Astrocyte of the cerebellum (primary cell): ENCODE results near the gene GABRG3.

Experiments
- DNase-seq: peaks from one replicate; pipeline ENCODE4 v3.0.0-alpha.2; 2011; ENCODE audit warnings: low read depth
- H3K4me3 ChIP-seq: 2 replicates; pipeline ENCODE4 v1.5.1; 2011; ENCODE audit warnings: mild to moderate bottlenecking, low read depth, low read length, moderate library complexity
- CTCF ChIP-seq: IDR thresholded peaks from 2 replicates; pipeline ENCODE4 v1.5.1; 2012; ENCODE audit warnings: low read length, low read depth, moderate library complexity, mild to moderate bottlenecking; ENCODE audit errors: missing control alignments
- in situ Hi-C: cut with HindIII; loops from 2 replicates; pipeline ENCODE4 v1.10.0; 2017; ENCODE audit warnings: low sequenced_read_pairs

Gene GABRG3

DNA sequence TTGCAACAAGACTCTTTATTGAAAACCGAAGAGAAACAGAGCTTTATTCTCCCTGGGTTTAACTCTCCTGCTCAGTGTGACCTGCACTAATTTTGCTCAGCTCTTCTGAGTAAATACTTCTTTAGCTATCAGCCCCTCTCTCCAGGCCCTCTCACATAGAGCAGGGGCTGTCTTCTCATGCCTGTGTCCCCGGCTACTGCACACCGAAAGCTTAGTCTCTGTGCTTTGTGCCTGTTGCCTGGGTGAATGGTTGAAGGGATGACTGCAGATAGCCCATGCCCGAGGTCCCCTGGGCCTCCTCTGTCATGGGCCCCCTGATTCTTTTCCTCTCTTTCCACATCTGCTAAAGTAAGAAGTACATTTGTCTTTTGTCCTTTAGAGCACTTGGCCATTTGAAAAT lies 195.9 kb downstream of the GABRG3 start:
- no peak for TF ChIP-seq CTCF
- no peak for DNase-seq
- in situ Hi-C loops: no loop called here
- no peak overlapping the region for H3K4me3 ChIP-seq

GRCh38 chr15:27167738-27168137 lies 196.8 kb downstream of the GABRG3 start:
- in situ Hi-C loops: no loop called here
- no peak for TF ChIP-seq CTCF
- H3K4me3 ChIP-seq: no peak overlapping the region
- no peak for DNase-seq

DNA sequence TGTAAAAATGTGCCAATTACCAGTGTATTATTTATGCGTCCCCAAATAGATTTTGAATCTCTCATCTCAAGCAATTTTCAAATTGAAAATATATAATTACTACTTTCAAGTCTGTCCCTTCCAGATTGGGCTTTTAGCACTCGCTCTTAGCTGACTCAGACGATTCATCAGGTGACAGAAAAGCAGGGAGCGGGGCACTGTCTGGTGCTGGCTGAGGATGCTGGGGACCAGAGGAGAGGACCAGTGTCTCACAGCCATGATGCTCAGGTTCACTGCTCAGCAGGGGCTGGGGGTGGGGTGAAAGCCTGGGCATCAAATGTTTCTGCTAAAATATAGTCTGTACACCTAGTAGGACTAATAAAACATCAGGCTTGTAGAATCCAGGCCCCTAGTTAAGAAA lies 199.9 kb downstream of the GABRG3 start:
- no peak for DNase-seq
- no peak for TF ChIP-seq CTCF
- in situ Hi-C loops: no loop called here

GRCh38 chr15:27172821-27173220 lies 201.8 kb downstream of the GABRG3 start:
- H3K4me3 ChIP-seq: no peak overlapping the region
- in situ Hi-C loops: no loop called here
- no peak for TF ChIP-seq CTCF
- no peak for DNase-seq

More for the DNA sequence above, 199.9 kb downstream of the GABRG3 start:
- H3K4me3 ChIP-seq: no peak overlapping the region

DNA sequence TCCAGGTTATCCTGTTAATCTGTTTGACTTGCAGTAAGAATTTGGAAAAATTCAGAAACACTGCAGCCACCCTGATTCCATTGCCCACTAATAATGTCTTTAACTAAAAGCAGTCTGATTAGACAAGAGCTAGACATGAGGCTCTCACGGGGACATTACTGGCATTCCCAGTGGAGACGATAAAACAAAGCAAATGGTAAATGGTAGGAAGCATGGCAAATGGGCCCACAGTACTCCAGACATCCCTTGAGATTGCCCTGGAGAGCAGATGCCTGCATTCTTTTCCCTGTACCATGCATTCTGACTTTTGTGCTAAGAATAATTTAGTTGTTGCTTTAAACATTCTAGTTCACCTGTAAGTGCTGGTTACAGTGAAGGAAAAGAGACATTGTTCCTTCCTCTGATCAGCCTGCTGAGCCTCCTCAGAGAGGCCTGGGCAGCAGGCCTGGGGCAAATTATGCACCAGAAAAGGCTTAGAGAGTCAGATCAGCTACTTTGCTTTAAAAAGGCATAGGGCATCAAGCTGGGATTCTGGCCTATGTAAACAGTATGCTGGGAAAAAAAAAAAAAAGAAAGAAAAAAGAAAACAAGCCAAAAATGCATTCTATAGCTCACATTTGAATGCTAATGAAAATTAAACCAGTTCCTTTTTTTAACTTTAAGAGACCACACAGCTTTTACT lies 204.6 kb downstream of the GABRG3 start:
- no peak overlapping the region for H3K4me3 ChIP-seq
- no peak for DNase-seq
- no peak for TF ChIP-seq CTCF
- in situ Hi-C loops: no loop called here

DNA sequence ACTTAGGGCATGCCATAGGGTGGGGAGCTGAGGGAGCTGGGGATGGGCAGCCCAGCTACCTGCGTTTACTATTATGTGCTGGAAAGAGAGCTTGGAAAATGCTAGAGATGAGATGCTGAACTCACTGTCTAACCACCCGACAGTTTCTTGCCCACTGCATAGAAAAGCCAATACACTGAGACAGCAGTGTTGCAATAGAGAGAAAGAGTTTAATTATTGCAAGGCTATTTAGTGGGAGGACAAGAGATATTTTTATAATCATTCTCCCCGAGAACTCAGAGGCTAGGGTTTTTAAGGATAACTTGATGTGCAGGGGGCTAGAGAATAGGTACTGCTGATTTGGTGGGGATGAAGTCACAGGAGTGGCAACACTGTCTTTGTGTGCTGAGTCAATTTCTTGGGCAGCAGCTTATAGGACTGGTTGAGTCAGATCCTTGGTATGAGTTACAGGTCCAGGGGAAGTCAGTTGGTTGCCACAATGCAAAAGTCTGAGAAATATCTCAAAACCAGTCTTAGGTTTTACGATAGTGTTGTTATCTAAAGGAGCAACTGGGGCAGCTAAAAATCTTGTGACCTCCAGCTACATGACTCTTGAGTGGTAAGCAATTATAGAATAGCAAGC lies 205.9 kb downstream of the GABRG3 start:
- in situ Hi-C loops: no loop called here
- no peak for DNase-seq
- TF ChIP-seq CTCF: no peak
- H3K4me3 ChIP-seq: no peak overlapping the region
